Measurements from ENCODE around the gene CLDN25.

The CLDN25 gene

GRCh38 chr11:113814181-113814580 is 34.6 kb downstream of the CLDN25 start:
- DNase-seq, result no peak

GRCh38 chr11:113817162-113817561 is 37.6 kb downstream of the CLDN25 start:
- no peak for DNase-seq

- DNase-seq, result no peak
Measured at GRCh38 chr11:113817626-113818025, 38.0 kb downstream of the CLDN25 start.

- no peak for DNase-seq
Measured at GRCh38 chr11:113818426-113818825, 38.8 kb downstream of the CLDN25 start.

- DNase-seq, result no peak
Measured at GRCh38 chr11:113827477-113827876, 47.9 kb downstream of the CLDN25 start.

GRCh38 chr11:113828191-113828590 is 48.6 kb downstream of the CLDN25 start:
- DNase-seq, result no peak

GRCh38 chr11:113829751-113830150 is 50.2 kb downstream of the CLDN25 start:
- DNase-seq, result no peak

All from stimulated activated naive CD4-positive, alpha-beta T cell (primary cell).